Stimulated activated memory B cell treated with anti-CD40 and anti-IgM and Interleukin-4, amounts not matched to agents 10 μg/mL and 1 μg/mL and 100 μg/mL, for 72 hours (primary cell): ENCODE data around the gene GPR37L1.
A peak's percentile ranks its signal among the peaks of the same experiment; 100 is the strongest.

Source experiments
- ATAC-seq: fragments of 150-1000 bp; cut with Tn5 transposase; 2 replicates; pipeline ENCODE4 v1.10.0; 2021
- H3K27ac Mint-ChIP-seq: one replicate; pipeline ENCODE4 v1.8.0; 2022; ENCODE audit warnings: mild to moderate bottlenecking, mixed read lengths
- H3K27me3 Mint-ChIP-seq: one replicate; pipeline ENCODE4 v1.8.0; 2022; ENCODE audit warnings: mixed read lengths
- H3K36me3 Mint-ChIP-seq: one replicate; pipeline ENCODE4 v1.8.0; 2022; ENCODE audit warnings: mixed read lengths
- H3K4me1 Mint-ChIP-seq: one replicate; pipeline ENCODE4 v1.8.0; 2022; ENCODE audit warnings: mixed read lengths
- H3K4me3 Mint-ChIP-seq: one replicate; pipeline ENCODE4 v1.8.0; 2022; ENCODE audit warnings: mild to moderate bottlenecking, moderate library complexity, mixed read lengths
- H3K9me3 Mint-ChIP-seq: one replicate; pipeline ENCODE4 v1.8.0; 2022; ENCODE audit warnings: mixed read lengths

The GPR37L1 gene

GRCh38 chr1:202153284-202153683 lies 30.6 kb downstream of the GPR37L1 start:
- Mint-ChIP-seq H3K4me1 (peaks cover 1% of the 10 kb centered on the region), H3K4me3 (no peak overlapping the region), H3K36me3 (peaks cover 28% of the 10 kb centered on the region), H3K27me3 (no peaks in the 10 kb centered on the region), H3K9me3 (no peaks in the 10 kb centered on the region), H3K27ac (peak overlapping the region; percentile 9)
- ATAC-seq, result no peak

GRCh38 chr1:202154148-202154765 lies 31.5 kb downstream of the GPR37L1 start:
- Mint-ChIP-seq H3K4me3 (no peak overlapping the region), H3K27me3 (no peaks in the 10 kb centered on the region), H3K9me3 (no peaks in the 10 kb centered on the region), H3K27ac (peak overlapping the region; percentile 6), H3K36me3 (peaks cover 34% of the 10 kb centered on the region), H3K4me1 (peaks cover 11% of the 10 kb centered on the region)
- no peak for ATAC-seq

DNA sequence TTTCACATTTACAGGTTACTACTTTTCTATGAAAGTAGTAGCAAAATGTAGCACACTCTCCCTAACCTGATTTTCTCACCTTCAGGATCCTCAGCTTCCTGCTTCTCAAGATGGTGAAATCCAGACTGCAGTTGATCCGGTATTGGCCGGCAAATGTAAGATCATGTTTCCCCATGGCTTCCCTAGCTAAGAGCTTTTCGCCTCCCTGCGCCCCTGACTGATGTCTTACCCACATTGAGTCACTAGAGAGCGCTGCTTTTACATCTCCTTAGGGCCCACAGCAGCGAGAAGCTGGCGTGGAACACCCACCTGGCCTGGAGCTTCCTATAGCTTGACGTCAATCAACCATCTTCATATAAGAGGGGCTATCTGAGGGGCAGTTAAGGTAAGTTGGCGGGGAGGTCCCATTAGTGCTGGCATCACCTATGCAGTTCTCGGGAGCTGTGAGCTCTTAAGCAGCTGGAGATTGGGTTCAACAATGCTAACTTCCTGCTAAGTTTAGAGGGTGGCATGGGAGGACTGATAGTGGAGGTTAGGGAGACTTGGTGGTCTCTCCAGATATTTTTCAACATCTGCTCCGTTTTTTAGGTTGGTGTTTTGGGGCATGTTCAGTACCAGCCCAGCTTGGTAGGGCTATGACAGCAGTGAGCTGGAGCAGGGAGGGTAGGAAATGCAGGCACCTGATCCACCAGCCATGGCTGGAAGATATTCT lies 32.2 kb downstream of the GPR37L1 start:
- H3K4me3 Mint-ChIP-seq, result no peak overlapping the region
- peaks cover 18% of the 10 kb centered on the region for H3K4me1 Mint-ChIP-seq
- peak overlapping the region; percentile 6 for H3K27ac Mint-ChIP-seq
- H3K36me3 Mint-ChIP-seq, result peaks cover 37% of the 10 kb centered on the region
- H3K27me3 Mint-ChIP-seq, result no peaks in the 10 kb centered on the region
- no peak for ATAC-seq
- H3K9me3 Mint-ChIP-seq, result no peaks in the 10 kb centered on the region

GRCh38 chr1:202155478-202156021 lies 32.8 kb downstream of the GPR37L1 start:
- H3K4me3 Mint-ChIP-seq, result no peak overlapping the region
- no peak for ATAC-seq
- H3K27me3 Mint-ChIP-seq, result no peaks in the 10 kb centered on the region
- no peaks in the 10 kb centered on the region for H3K9me3 Mint-ChIP-seq
- H3K36me3 Mint-ChIP-seq, result peaks cover 35% of the 10 kb centered on the region
- peak overlapping the region; percentile 6 for H3K27ac Mint-ChIP-seq
- peaks cover 24% of the 10 kb centered on the region for H3K4me1 Mint-ChIP-seq

- no peak for ATAC-seq
- no peak overlapping the region for H3K4me3 Mint-ChIP-seq
- peaks cover 34% of the 10 kb centered on the region for H3K4me1 Mint-ChIP-seq
- H3K27me3 Mint-ChIP-seq, result no peaks in the 10 kb centered on the region
- H3K27ac Mint-ChIP-seq, result no peak overlapping the region
- H3K9me3 Mint-ChIP-seq, result no peaks in the 10 kb centered on the region
- H3K36me3 Mint-ChIP-seq, result peaks cover 27% of the 10 kb centered on the region
These were observed 33.9 kb downstream of the GPR37L1 start for GRCh38 chr1:202156590-202156989.

DNA sequence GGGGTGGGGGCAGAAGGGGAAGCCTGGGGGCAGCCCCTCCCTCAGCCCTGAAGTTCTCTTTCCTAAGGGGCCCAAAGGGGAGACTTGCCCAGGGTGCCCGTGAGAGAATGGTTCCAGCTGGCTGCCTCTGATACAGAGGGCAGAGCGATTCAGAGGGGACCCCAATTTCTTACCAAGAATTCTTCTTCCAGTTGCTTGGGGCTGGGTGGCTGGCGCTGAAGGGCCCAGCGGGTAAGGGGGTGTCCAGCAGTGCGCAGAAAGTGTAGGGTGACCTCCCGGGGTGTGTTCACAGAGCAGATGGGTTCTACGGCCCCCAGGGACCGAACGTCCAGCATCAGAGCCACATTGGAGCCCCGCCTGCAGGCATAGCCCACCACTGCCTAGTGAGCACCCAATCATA lies 35.2 kb downstream of the GPR37L1 start:
- H3K27me3 Mint-ChIP-seq, result no peaks in the 10 kb centered on the region
- peaks cover 27% of the 10 kb centered on the region for H3K36me3 Mint-ChIP-seq
- no peaks in the 10 kb centered on the region for H3K9me3 Mint-ChIP-seq
- H3K27ac Mint-ChIP-seq, result no peak overlapping the region
- ATAC-seq, result no peak
- H3K4me3 Mint-ChIP-seq, result no peak overlapping the region
- H3K4me1 Mint-ChIP-seq, result peaks cover 48% of the 10 kb centered on the region

DNA sequence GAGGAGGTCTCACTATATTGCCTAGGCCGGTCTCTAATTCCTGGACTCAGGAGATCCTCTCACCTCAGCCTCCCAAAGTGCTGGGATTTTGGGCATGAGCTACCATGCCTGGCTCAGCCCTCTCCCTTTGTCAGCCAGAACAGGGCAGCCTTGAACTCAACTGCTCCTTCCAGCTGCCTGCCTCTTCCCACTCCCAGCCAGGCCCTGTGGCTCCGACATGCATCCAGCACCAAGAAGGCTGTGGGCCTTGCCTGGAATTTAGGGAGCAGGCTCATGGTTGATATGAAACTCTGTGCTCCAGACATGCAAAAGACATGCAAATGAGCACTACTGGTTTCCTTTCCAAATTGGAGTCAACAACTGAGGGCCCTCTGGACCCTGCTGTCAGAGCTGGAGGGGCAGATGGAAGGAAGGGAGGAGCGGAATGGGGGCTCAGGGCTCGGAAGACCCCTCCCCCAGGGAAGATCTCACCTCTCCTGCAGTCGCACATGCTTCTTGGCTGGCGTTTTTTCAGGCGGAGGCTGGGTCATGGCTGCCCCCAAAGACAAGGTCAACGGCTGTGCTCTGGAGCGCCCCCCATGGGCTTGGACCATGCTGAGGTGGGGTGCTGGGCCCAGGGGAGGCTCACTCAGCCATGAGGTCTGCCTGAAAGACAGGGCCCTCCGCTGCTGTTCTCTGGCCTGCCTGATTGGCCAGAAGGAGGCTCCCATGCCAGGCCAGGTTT lies 36.3 kb downstream of the GPR37L1 start:
- ATAC-seq, result no peak
- Mint-ChIP-seq H3K9me3 (no peaks in the 10 kb centered on the region), H3K36me3 (peaks cover 19% of the 10 kb centered on the region), H3K27ac (peak overlapping the region; percentile 91), H3K4me1 (peaks cover 58% of the 10 kb centered on the region), H3K27me3 (no peaks in the 10 kb centered on the region), H3K4me3 (peak overlapping the region; percentile 88)

- Mint-ChIP-seq H3K27me3 (no peaks in the 10 kb centered on the region), H3K4me3 (peak overlapping the region; percentile 88), H3K36me3 (peaks cover 16% of the 10 kb centered on the region), H3K4me1 (peaks cover 66% of the 10 kb centered on the region), H3K27ac (peak overlapping the region; percentile 91), H3K9me3 (no peaks in the 10 kb centered on the region)
- peak; percentile 29 for ATAC-seq
These were observed 37.0 kb downstream of the GPR37L1 start for GRCh38 chr1:202159534-202160371.

DNA sequence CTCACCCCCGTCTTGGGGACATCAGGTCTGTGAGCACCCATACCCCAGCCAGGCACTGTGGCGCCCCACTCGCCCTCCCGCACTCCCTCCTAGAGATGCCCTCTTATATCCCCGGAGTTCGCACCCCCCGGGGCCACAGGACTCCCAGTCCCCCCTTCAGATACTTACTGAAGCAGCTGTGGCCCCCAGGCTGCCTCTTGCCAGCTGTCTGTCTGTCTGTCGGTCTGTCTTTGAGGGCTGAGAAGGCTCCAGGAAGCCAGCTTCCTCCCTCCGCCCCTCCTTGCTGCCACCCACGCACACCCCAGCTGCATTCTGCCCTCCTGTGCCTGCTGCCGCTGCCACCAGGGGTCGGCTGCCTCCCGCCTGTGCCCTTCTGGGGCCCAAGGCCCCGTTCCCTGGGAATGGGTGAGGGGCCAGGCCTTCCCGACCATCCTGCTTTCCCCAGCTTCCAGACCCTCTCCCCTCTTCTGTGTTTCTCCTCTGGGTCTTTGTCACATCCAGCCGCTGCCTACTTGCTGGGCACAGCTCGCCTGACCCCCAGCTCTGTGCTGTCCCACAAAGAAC lies 37.7 kb downstream of the GPR37L1 start, which contains the start of gene PTPN7:
Gene PTPN7 (minus strand): TSS at position 226 of the 564 bp plus-strand sequence. CDS start 1,200 bp downstream, outside the sequence.
- Mint-ChIP-seq H3K36me3 (peaks cover 12% of the 10 kb centered on the region), H3K4me3 (peak within 1 kb of the TSS; percentile 88), H3K27me3 (no peaks in the 10 kb centered on the region), H3K4me1 (peaks cover 73% of the 10 kb centered on the region), H3K27ac (peak within 1 kb of the TSS; percentile 91), H3K9me3 (no peaks in the 10 kb centered on the region)
- ATAC-seq, result peak; percentile 74

- peaks cover 73% of the 10 kb centered on the region for H3K4me1 Mint-ChIP-seq
- peak overlapping the region; percentile 91 for H3K27ac Mint-ChIP-seq
- peak overlapping the region; percentile 88 for H3K4me3 Mint-ChIP-seq
- H3K27me3 Mint-ChIP-seq, result no peaks in the 10 kb centered on the region
- no peaks in the 10 kb centered on the region for H3K9me3 Mint-ChIP-seq
- no peak for ATAC-seq
- H3K36me3 Mint-ChIP-seq, result peaks cover 12% of the 10 kb centered on the region
These were observed 38.7 kb downstream of the GPR37L1 start for GRCh38 chr1:202161151-202162046.

- Mint-ChIP-seq H3K36me3 (peaks cover 12% of the 10 kb centered on the region), H3K4me1 (peaks cover 73% of the 10 kb centered on the region), H3K4me3 (peak overlapping the region; percentile 25), H3K27ac (peak overlapping the region; percentile 91), H3K9me3 (no peaks in the 10 kb centered on the region), H3K27me3 (peaks cover 5% of the 10 kb centered on the region)
- peak; percentile 61 for ATAC-seq
These were observed 39.3 kb downstream of the GPR37L1 start for GRCh38 chr1:202162047-202162417.

DNA sequence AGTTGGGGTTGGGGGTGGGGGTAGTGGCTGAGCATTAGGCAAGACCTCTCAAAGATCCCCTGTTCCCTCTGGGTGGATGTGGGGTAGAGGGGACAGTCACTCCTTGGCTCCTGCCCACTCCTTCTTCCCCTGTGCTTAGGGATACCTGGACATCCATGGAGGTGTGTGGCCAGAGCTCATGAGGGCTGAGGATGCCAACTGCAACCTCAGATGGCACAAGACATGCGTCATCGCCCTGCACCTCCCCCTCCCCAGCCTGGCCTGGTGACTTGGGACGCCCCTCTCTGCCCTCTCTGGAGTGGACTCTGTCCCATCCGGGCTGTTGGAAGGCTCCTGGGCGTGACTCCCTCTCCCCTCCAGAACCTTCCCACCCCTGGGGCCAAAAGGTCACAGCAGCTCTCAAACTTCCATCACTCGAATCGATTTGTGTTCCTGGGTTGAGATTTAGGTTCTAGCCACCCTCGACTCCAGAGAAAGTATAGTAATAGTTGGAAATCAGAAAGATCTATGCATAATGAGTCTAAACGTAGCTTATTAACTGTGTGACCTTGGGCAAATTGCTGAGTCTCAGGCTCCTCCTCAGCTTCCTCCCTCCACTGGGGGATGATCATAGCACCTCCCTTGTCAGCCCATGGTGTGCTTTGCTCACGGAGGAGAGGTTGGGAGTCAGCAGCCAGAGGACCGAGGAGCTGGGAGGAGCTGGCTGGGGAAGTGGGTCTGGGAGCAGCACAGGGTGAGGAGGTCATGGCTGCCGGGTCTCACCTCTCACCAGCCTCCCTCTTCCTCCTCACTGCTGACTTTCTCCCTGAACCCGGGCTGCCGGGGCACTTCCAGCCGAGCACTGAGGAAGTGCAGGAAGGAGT lies 39.9 kb downstream of the GPR37L1 start:
- no peak for ATAC-seq

More for the DNA sequence above, 39.9 kb downstream of the GPR37L1 start:
- Mint-ChIP-seq H3K4me1 (peaks cover 73% of the 10 kb centered on the region), H3K4me3 (peak overlapping the region; percentile 38), H3K27me3 (peaks cover 11% of the 10 kb centered on the region), H3K27ac (peak overlapping the region; percentile 91), H3K36me3 (peaks cover 12% of the 10 kb centered on the region), H3K9me3 (no peaks in the 10 kb centered on the region)
